GM12891 (cell line): ENCODE results near the gene KIF6.

Experiments
- DNase-seq: peaks from one replicate; pipeline ENCODE4 v3.0.0; 2011; ENCODE audit warnings: low spot score; ENCODE audit not compliant: insufficient read length
- FAIRE-seq: peaks from 2 replicates; lab custom pipeline; 2011; peaks lifted over from hg19 to GRCh38; lab: Jason Lieb, UNC
- PAX5 ChIP-seq: IDR thresholded peaks from 2 replicates; pipeline ENCODE4 v1.6.1; 2011; ENCODE audit warnings: low read length, moderate library complexity, mild to moderate bottlenecking; ENCODE audit not compliant: insufficient read depth, severe bottlenecking
- POLR2A ChIP-seq: IDR thresholded peaks from 2 replicates; pipeline ENCODE4 v1.6.1; 2011; ENCODE audit warnings: low read depth, low read length, control low read depth
- POLR2AphosphoS5 ChIP-seq: IDR thresholded peaks from 2 replicates; pipeline ENCODE4 v1.6.1; 2011; ENCODE audit warnings: low read depth, low read length, control low read depth
- POU2F2 ChIP-seq: IDR thresholded peaks from 2 replicates; pipeline ENCODE4 v1.6.1; 2011; ENCODE audit warnings: low read depth, mild to moderate bottlenecking, control low read depth, low read length, moderate library complexity
- SPI1 ChIP-seq: IDR thresholded peaks from 2 replicates; pipeline ENCODE4 v1.6.1; 2011; ENCODE audit warnings: low read depth, low read length, control low read depth
- TAF1 ChIP-seq: IDR thresholded peaks from 2 replicates; pipeline ENCODE4 v1.6.1; 2011; ENCODE audit warnings: low read depth, low read length, control low read depth

The KIF6 gene

GRCh38 chr6:39281312-39281980 lies 443.8 kb downstream of the KIF6 start:
- FAIRE-seq (no peak), DNase-seq (no peak)
- no peak for TF ChIP-seq PAX5
- TF ChIP-seq POLR2AphosphoS5: no peak
- no peak for TF ChIP-seq POU2F2
- no peak for TF ChIP-seq SPI1
- no peak for TF ChIP-seq TAF1
- TF ChIP-seq POLR2A: no peak

- FAIRE-seq (no peak), DNase-seq (no peak)
- no peak for TF ChIP-seq POLR2AphosphoS5
- no peak for TF ChIP-seq TAF1
Measured at GRCh38 chr6:39280247-39280731, 444.9 kb downstream of the KIF6 start.
